Measurements from ENCODE around the gene SARS1. TPM values are rescaled to one million over a fixed set of nuclear protein-coding genes. Genes with fewer than 3 reads are reported as not detected.

SARS1 gene
- total and polyA plus RNA-seq, 2 donors: 75.3 to 136 TPM

- DNase-seq (ENCODE audit: extremely low spot score): no peak
- Histone ChIP-seq H3K4me3 (ENCODE audit: low read depth, low read length) (no peak overlapping the region), H3K36me3 (ENCODE audit: insufficient read depth) (no peaks in the 10 kb centered on the region), H3K27ac (ENCODE audit: low read depth) (no peak overlapping the region), H3K4me1 (ENCODE audit: insufficient read depth) (no peaks in the 10 kb centered on the region)
- whole genome bisulfite sequencing: 48% methylated on average over 5 of the region's 5 CpGs
These were observed 27.6 kb upstream of the SARS1 start for GRCh38 chr1:109185990-109186732.

- no peak overlapping the region for H3K27ac ChIP-seq (ENCODE audit: low read depth)
- H3K4me1 ChIP-seq (ENCODE audit: insufficient read depth): no peaks in the 10 kb centered on the region
- no peak overlapping the region for H3K4me3 ChIP-seq (ENCODE audit: low read depth, low read length)
- 32% methylated on average over 8 of the region's 8 CpGs for WGBS
- H3K36me3 ChIP-seq (ENCODE audit: insufficient read depth): no peaks in the 10 kb centered on the region
- no peak for DNase-seq (ENCODE audit: extremely low spot score)
These were observed 27.0 kb upstream of the SARS1 start for GRCh38 chr1:109186733-109187086.

- WGBS: 76% methylated on average over 5 of the region's 5 CpGs
- no peak overlapping the region for H3K27ac ChIP-seq (ENCODE audit: low read depth)
- H3K4me3 ChIP-seq (ENCODE audit: low read depth, low read length): no peak overlapping the region
- DNase-seq (ENCODE audit: extremely low spot score): no peak
- H3K36me3 ChIP-seq (ENCODE audit: insufficient read depth): no peaks in the 10 kb centered on the region
- no peaks in the 10 kb centered on the region for H3K4me1 ChIP-seq (ENCODE audit: insufficient read depth)
These were observed 26.6 kb upstream of the SARS1 start for GRCh38 chr1:109187127-109187526.

- Histone ChIP-seq H3K4me3 (ENCODE audit: low read depth, low read length) (no peak overlapping the region), H3K36me3 (ENCODE audit: insufficient read depth) (no peaks in the 10 kb centered on the region), H3K4me1 (ENCODE audit: insufficient read depth) (no peaks in the 10 kb centered on the region), H3K27ac (ENCODE audit: low read depth) (no peak overlapping the region)
- 93% methylated on average over 4 of the region's 4 CpGs for WGBS
- DNase-seq (ENCODE audit: extremely low spot score): no peak
These were observed 25.5 kb upstream of the SARS1 start for GRCh38 chr1:109188200-109188599.

- DNase-seq (ENCODE audit: extremely low spot score): no peak
- whole genome bisulfite sequencing: 74% methylated on average over 6 of the region's 6 CpGs
- no peaks in the 10 kb centered on the region for H3K36me3 ChIP-seq (ENCODE audit: insufficient read depth)
- no peaks in the 10 kb centered on the region for H3K4me1 ChIP-seq (ENCODE audit: insufficient read depth)
- no peak overlapping the region for H3K4me3 ChIP-seq (ENCODE audit: low read depth, low read length)
- H3K27ac ChIP-seq (ENCODE audit: low read depth): no peak overlapping the region
These were observed 24.9 kb upstream of the SARS1 start for GRCh38 chr1:109188781-109189180.

GRCh38 chr1:109190189-109190588 is 23.5 kb upstream of the SARS1 start:
- WGBS: 87% methylated on average over 7 of the region's 7 CpGs
- no peak overlapping the region for H3K27ac ChIP-seq (ENCODE audit: low read depth)
- no peak for DNase-seq (ENCODE audit: extremely low spot score)
- no peaks in the 10 kb centered on the region for H3K4me1 ChIP-seq (ENCODE audit: insufficient read depth)
- no peaks in the 10 kb centered on the region for H3K36me3 ChIP-seq (ENCODE audit: insufficient read depth)
- no peak overlapping the region for H3K4me3 ChIP-seq (ENCODE audit: low read depth, low read length)

GRCh38 chr1:109191377-109191776 is 22.3 kb upstream of the SARS1 start:
- no peak overlapping the region for H3K27ac ChIP-seq (ENCODE audit: low read depth)
- no peak overlapping the region for H3K4me3 ChIP-seq (ENCODE audit: low read depth, low read length)
- no peaks in the 10 kb centered on the region for H3K36me3 ChIP-seq (ENCODE audit: insufficient read depth)
- DNase-seq (ENCODE audit: extremely low spot score): no peak
- no peaks in the 10 kb centered on the region for H3K4me1 ChIP-seq (ENCODE audit: insufficient read depth)
- 84% methylated on average over 8 of the region's 8 CpGs for WGBS

GRCh38 chr1:109191891-109192290 is 21.8 kb upstream of the SARS1 start:
- no peaks in the 10 kb centered on the region for H3K36me3 ChIP-seq (ENCODE audit: insufficient read depth)
- H3K4me1 ChIP-seq (ENCODE audit: insufficient read depth): no peaks in the 10 kb centered on the region
- no peak overlapping the region for H3K4me3 ChIP-seq (ENCODE audit: low read depth, low read length)
- no peak overlapping the region for H3K27ac ChIP-seq (ENCODE audit: low read depth)
- no peak for DNase-seq (ENCODE audit: extremely low spot score)

GRCh38 chr1:109192433-109192832 is 21.3 kb upstream of the SARS1 start:
- Histone ChIP-seq H3K4me1 (ENCODE audit: insufficient read depth) (no peaks in the 10 kb centered on the region), H3K27ac (ENCODE audit: low read depth) (no peak overlapping the region), H3K36me3 (ENCODE audit: insufficient read depth) (no peaks in the 10 kb centered on the region), H3K4me3 (ENCODE audit: low read depth, low read length) (no peak overlapping the region)
- 45% methylated on average over 4 of the region's 4 CpGs for WGBS
- DNase-seq (ENCODE audit: extremely low spot score): no peak

- no peaks in the 10 kb centered on the region for H3K36me3 ChIP-seq (ENCODE audit: insufficient read depth)
- 55% methylated on average over 14 of the region's 14 CpGs for WGBS
These were observed 19.8 kb upstream of the SARS1 start for GRCh38 chr1:109193653-109194590.

GRCh38 chr1:109197158-109198042 is 16.3 kb upstream of the SARS1 start:
- no peak for DNase-seq (ENCODE audit: extremely low spot score)

More at GRCh38 chr1:109193653-109194590, 19.8 kb upstream of the SARS1 start:
- H3K27ac ChIP-seq (ENCODE audit: low read depth): no peak overlapping the region
- DNase-seq (ENCODE audit: extremely low spot score): no peak
- H3K4me3 ChIP-seq (ENCODE audit: low read depth, low read length): no peak overlapping the region
- no peaks in the 10 kb centered on the region for H3K4me1 ChIP-seq (ENCODE audit: insufficient read depth)

GRCh38 chr1:109198043-109198695 is 15.5 kb upstream of the SARS1 start:
- Histone ChIP-seq H3K36me3 (ENCODE audit: insufficient read depth) (no peaks in the 10 kb centered on the region), H3K4me1 (ENCODE audit: insufficient read depth) (no peaks in the 10 kb centered on the region)
- 55% methylated on average over 6 of the region's 6 CpGs for WGBS

More at GRCh38 chr1:109197158-109198042, 16.3 kb upstream of the SARS1 start:
- Histone ChIP-seq H3K4me1 (ENCODE audit: insufficient read depth) (no peaks in the 10 kb centered on the region), H3K27ac (ENCODE audit: low read depth) (no peak overlapping the region), H3K4me3 (ENCODE audit: low read depth, low read length) (no peak overlapping the region), H3K36me3 (ENCODE audit: insufficient read depth) (no peaks in the 10 kb centered on the region)
- 63% methylated on average over 10 of the region's 10 CpGs for WGBS

GRCh38 chr1:109198745-109199144 is 15.0 kb upstream of the SARS1 start:
- H3K36me3 ChIP-seq (ENCODE audit: insufficient read depth): no peaks in the 10 kb centered on the region
- H3K27ac ChIP-seq (ENCODE audit: low read depth): no peak overlapping the region
- H3K4me3 ChIP-seq (ENCODE audit: low read depth, low read length): no peak overlapping the region
- no peaks in the 10 kb centered on the region for H3K4me1 ChIP-seq (ENCODE audit: insufficient read depth)
- no peak for DNase-seq (ENCODE audit: extremely low spot score)
- 85% methylated on average over 4 of the region's 4 CpGs for WGBS

More at GRCh38 chr1:109198043-109198695, 15.5 kb upstream of the SARS1 start:
- no peak overlapping the region for H3K4me3 ChIP-seq (ENCODE audit: low read depth, low read length)
- no peak for DNase-seq (ENCODE audit: extremely low spot score)
- H3K27ac ChIP-seq (ENCODE audit: low read depth): no peak overlapping the region
